ENCODE data around the gene MEX3A.
"Not testable (repeated sequence)": the region's sequence is repeated elsewhere in the genome, so short reads cannot be mapped to it uniquely, and the experiment has no call there.

The MEX3A gene

GRCh38 chr1:156119503-156120209, 37.4 kb upstream of the MEX3A start:
- no peak overlapping the region for H3K4me3 ChIP-seq (ENCODE audit: low read depth, low read length)

- no peak overlapping the region for H3K4me3 ChIP-seq (ENCODE audit: low read depth, low read length)
These were observed 36.1 kb upstream of the MEX3A start for GRCh38 chr1:156118177-156118868.

GRCh38 chr1:156117414-156118176, 35.3 kb upstream of the MEX3A start:
- no peak overlapping the region for H3K4me3 ChIP-seq (ENCODE audit: low read depth, low read length)

- H3K4me3 ChIP-seq (ENCODE audit: low read depth, low read length), result not testable (repeated sequence)
These were observed 34.5 kb upstream of the MEX3A start for GRCh38 chr1:156116731-156117130.

- H3K4me3 ChIP-seq (ENCODE audit: low read depth, low read length), result peak overlapping the region; percentile 70
These were observed 33.5 kb upstream of the MEX3A start for GRCh38 chr1:156115514-156116374.

- H3K4me3 ChIP-seq (ENCODE audit: low read depth, low read length), result peak overlapping the region; percentile 70
These were observed 32.8 kb upstream of the MEX3A start for GRCh38 chr1:156114919-156115513.

GRCh38 chr1:156114101-156114918, 32.0 kb upstream of the MEX3A start, which contains the start of gene LMNA:
Gene LMNA, plus strand, starts transcription at chr1:156114711. Its CDS starts 208 bp downstream, at chr1:156114919.
- H3K4me3 ChIP-seq (ENCODE audit: low read depth, low read length), result peak within 1 kb of the TSS; percentile 70

- H3K4me3 ChIP-seq (ENCODE audit: low read depth, low read length), result no peak overlapping the region
These were observed 31.2 kb upstream of the MEX3A start for GRCh38 chr1:156113282-156113950.

GRCh38 chr1:156112276-156113137, 30.2 kb upstream of the MEX3A start:
- no peak overlapping the region for H3K4me3 ChIP-seq (ENCODE audit: low read depth, low read length)

- no peak overlapping the region for H3K4me3 ChIP-seq (ENCODE audit: low read depth, low read length)
These were observed 29.2 kb upstream of the MEX3A start for GRCh38 chr1:156111355-156111962.

- no peak overlapping the region for H3K4me3 ChIP-seq (ENCODE audit: low read depth, low read length)
These were observed 28.0 kb upstream of the MEX3A start for GRCh38 chr1:156110252-156110651.

- no peak overlapping the region for H3K4me3 ChIP-seq (ENCODE audit: low read depth, low read length)
These were observed 26.5 kb upstream of the MEX3A start for GRCh38 chr1:156108664-156109241.

GRCh38 chr1:156108057-156108456, 25.8 kb upstream of the MEX3A start:
- H3K4me3 ChIP-seq (ENCODE audit: low read depth, low read length), result no peak overlapping the region

GRCh38 chr1:156106624-156107488, 24.6 kb upstream of the MEX3A start:
- H3K4me3 ChIP-seq (ENCODE audit: low read depth, low read length), result peak overlapping the region; percentile 53

- H3K4me3 ChIP-seq (ENCODE audit: low read depth, low read length), result no peak overlapping the region
These were observed 22.9 kb upstream of the MEX3A start for GRCh38 chr1:156104861-156105832.
